SU-DHL-6 (cell line): ENCODE data around the gene TEDC1.

Experiments used
- CTCF ChIP-seq: fragments of 200-600 bp; sonication (generic); IDR thresholded peaks from one replicate; pipeline ENCODE4 v1.5.1; 2017; ENCODE audit warnings: antibody characterized with exemption, mild to moderate bottlenecking, low read length, moderate library complexity; ENCODE audit not compliant: insufficient read depth, poor library complexity, severe bottlenecking
- EZH2phosphoT487 ChIP-seq: fragments of 200-600 bp; sonication (generic), shearing (Covaris generic); conservative IDR thresholded peaks from 2 replicates; pipeline ENCODE4 v1.6.1; 2018; ENCODE audit warnings: mild to moderate bottlenecking, antibody characterized with exemption, low read length, moderate library complexity, mixed read lengths

GRCh38 chr14:105461903-105462302 is 29.1 kb upstream of the TEDC1 start:
- TF ChIP-seq CTCF = no peak
- TF ChIP-seq EZH2phosphoT487 = no peak
